Mononuclear cell (primary cell): ENCODE measurements around the gene SNHG17. TPM values are rescaled to one million over a fixed set of nuclear protein-coding genes. Genes with fewer than 3 reads are reported as not detected.
"Not testable (repeated sequence)": the region's sequence is repeated elsewhere in the genome, so short reads cannot be mapped to it uniquely, and the experiment has no call there.

ENCODE experiments used
- H3K27me3 ChIP-seq: 2 replicates; pipeline ENCODE4 v1.6.0; 2011; ENCODE audit warnings: low read length, control low read depth; ENCODE audit not compliant: insufficient read depth
- H3K4me1 ChIP-seq: 2 replicates; pipeline ENCODE4 v1.5.1; 2011; ENCODE audit warnings: mild to moderate bottlenecking, low read length, control low read depth; ENCODE audit not compliant: insufficient read depth
- H3K4me3 ChIP-seq: 2 replicates; pipeline ENCODE4 v1.5.1; 2011; ENCODE audit warnings: mild to moderate bottlenecking, low read length, moderate library complexity
- H3K9me3 ChIP-seq: 2 replicates; pipeline ENCODE4 v1.5.1; 2011; ENCODE audit warnings: low read depth, mild to moderate bottlenecking, control low read depth, low read length
- total RNA-seq: library from RNA; depleted of rRNA; stranded (reverse); fragments of >200 nt; gene quantifications from one replicate; pipeline ENCODE4 v1.2.3, GENCODE V29; 2012

The SNHG17 gene
- total RNA-seq, 1 donor: 18.6 TPM

DNA sequence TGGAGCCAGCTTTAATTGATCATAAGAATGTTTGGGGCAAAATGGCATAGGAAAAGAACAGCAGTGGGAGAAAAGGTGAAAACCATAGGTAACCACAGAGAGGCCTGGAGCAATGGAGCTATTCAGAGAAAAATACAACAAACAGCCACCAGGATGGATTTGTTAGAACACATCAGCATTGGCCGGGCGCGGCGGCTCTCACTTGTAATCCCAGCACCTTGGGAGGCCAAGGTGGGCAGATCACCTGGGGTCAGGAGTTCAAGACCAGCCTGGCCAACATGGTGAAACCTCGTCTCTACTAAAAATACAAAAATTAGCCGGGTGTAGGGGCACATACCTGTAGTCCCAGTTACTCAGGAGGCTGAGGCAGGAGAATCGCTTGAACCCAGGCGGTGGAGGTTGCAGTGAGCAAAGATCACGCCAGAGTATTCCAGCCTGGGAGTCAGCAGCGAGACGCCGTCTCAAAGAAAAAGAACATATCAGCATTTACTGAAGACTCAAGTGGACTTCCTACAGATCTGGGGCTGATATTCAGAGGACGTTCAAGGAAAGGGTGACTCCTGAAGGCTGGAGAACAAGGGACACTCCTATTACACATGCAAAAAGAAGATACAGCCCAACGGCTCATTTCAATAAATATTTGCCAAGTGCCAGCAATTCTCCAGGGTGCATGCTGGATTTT, 20.2 kb downstream of the SNHG17 start:
- no peaks in the 10 kb centered on the region for H3K9me3 ChIP-seq
- no peaks in the 10 kb centered on the region for H3K4me1 ChIP-seq
- no peak overlapping the region for H3K4me3 ChIP-seq
- no peaks in the 10 kb centered on the region for H3K27me3 ChIP-seq

GRCh38 chr20:38412877-38413577, 22.1 kb downstream of the SNHG17 start:
- Histone ChIP-seq H3K4me1 (no peaks in the 10 kb centered on the region), H3K27me3 (no peaks in the 10 kb centered on the region), H3K9me3 (no peaks in the 10 kb centered on the region), H3K4me3 (no peak overlapping the region)

DNA sequence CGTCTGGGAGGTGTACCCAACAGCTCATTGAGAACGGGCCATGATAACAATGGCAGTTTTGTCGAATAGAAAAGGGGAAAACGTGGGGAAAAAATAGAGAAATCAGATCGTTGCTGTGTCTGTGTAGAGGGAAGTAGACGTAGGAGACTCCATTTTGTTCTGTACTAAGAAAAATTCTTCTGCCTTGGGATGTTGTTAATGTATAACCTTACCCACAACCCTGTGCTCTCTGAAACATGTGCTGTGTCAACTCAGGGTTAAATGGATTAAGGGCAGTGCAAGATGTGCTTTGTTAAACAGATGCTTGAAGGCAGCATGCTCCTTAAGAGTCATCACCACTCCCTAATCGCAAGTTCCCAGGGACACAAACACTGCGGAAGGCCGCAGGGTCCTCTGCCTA, 27.3 kb downstream of the SNHG17 start:
- H3K27me3 ChIP-seq, H3K4me3 ChIP-seq, H3K9me3 ChIP-seq, H3K4me1 ChIP-seq: not testable (repeated sequence)

- Histone ChIP-seq H3K4me3 (no peak overlapping the region), H3K27me3 (no peaks in the 10 kb centered on the region), H3K4me1 (no peaks in the 10 kb centered on the region), H3K9me3 (no peaks in the 10 kb centered on the region)
Observed at GRCh38 chr20:38407321-38407720, 27.8 kb downstream of the SNHG17 start.

GRCh38 chr20:38406476-38406875, 28.7 kb downstream of the SNHG17 start:
- H3K9me3 ChIP-seq: no peaks in the 10 kb centered on the region
- H3K4me1 ChIP-seq: no peaks in the 10 kb centered on the region
- no peak overlapping the region for H3K4me3 ChIP-seq
- H3K27me3 ChIP-seq: no peaks in the 10 kb centered on the region

GRCh38 chr20:38405132-38405531, 30.0 kb downstream of the SNHG17 start:
- Histone ChIP-seq H3K9me3 (no peaks in the 10 kb centered on the region), H3K4me1 (no peaks in the 10 kb centered on the region), H3K4me3 (no peak overlapping the region), H3K27me3 (no peaks in the 10 kb centered on the region)

GRCh38 chr20:38404016-38404415, 31.1 kb downstream of the SNHG17 start:
- H3K4me1 ChIP-seq: no peaks in the 10 kb centered on the region
- no peaks in the 10 kb centered on the region for H3K27me3 ChIP-seq
- no peak overlapping the region for H3K4me3 ChIP-seq
- no peaks in the 10 kb centered on the region for H3K9me3 ChIP-seq

GRCh38 chr20:38402816-38403215, 32.3 kb downstream of the SNHG17 start:
- no peaks in the 10 kb centered on the region for H3K9me3 ChIP-seq
- no peak overlapping the region for H3K4me3 ChIP-seq
- no peaks in the 10 kb centered on the region for H3K27me3 ChIP-seq
- no peaks in the 10 kb centered on the region for H3K4me1 ChIP-seq

- Histone ChIP-seq H3K4me1 (no peaks in the 10 kb centered on the region), H3K27me3 (no peaks in the 10 kb centered on the region), H3K9me3 (no peaks in the 10 kb centered on the region), H3K4me3 (no peak overlapping the region)
Observed at GRCh38 chr20:38402089-38402488, 33.0 kb downstream of the SNHG17 start.

- not testable (repeated sequence) for H3K27me3 ChIP-seq, H3K9me3 ChIP-seq, H3K4me1 ChIP-seq, H3K4me3 ChIP-seq
Observed at GRCh38 chr20:38395751-38396395, 39.3 kb downstream of the SNHG17 start.

- Histone ChIP-seq H3K4me1 (peaks cover 8% of the 10 kb centered on the region), H3K4me3 (no peak overlapping the region), H3K9me3 (no peaks in the 10 kb centered on the region), H3K27me3 (no peaks in the 10 kb centered on the region)
Observed at GRCh38 chr20:38395165-38395564, 40.0 kb downstream of the SNHG17 start.

- Histone ChIP-seq H3K9me3 (no peaks in the 10 kb centered on the region), H3K4me3 (no peak overlapping the region)
Observed at GRCh38 chr20:38393259-38393658, 41.9 kb downstream of the SNHG17 start.

DNA sequence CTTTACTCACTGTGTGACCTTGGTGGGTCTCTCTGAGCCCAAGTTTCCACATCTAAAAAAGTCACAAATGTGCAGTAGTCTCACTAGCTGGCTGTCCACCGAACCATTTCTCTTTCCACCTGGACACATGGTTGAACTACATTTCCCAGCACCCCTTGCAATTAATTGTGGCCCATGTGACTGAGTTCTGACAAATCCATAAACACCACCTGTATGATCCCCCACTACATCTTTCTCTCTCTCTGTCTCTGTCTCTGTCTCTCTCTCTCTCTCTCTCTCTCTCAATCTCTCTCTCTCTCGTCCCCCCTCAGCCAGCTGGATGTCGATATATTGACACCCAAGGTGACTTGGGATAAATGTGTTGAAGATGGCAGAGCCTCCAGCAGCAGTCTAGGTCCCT, 42.8 kb downstream of the SNHG17 start:
- peaks cover 8% of the 10 kb centered on the region for H3K4me1 ChIP-seq
- H3K4me3 ChIP-seq: no peak overlapping the region
- H3K9me3 ChIP-seq: no peaks in the 10 kb centered on the region
- no peaks in the 10 kb centered on the region for H3K27me3 ChIP-seq

More at GRCh38 chr20:38393259-38393658, 41.9 kb downstream of the SNHG17 start:
- peaks cover 8% of the 10 kb centered on the region for H3K4me1 ChIP-seq
- H3K27me3 ChIP-seq: no peaks in the 10 kb centered on the region

- Histone ChIP-seq H3K9me3 (no peaks in the 10 kb centered on the region), H3K4me3 (no peak overlapping the region), H3K4me1 (no peaks in the 10 kb centered on the region), H3K27me3 (no peaks in the 10 kb centered on the region)
Observed at GRCh38 chr20:38387953-38388352, 47.2 kb downstream of the SNHG17 start.

GRCh38 chr20:38386851-38387250, 48.3 kb downstream of the SNHG17 start:
- H3K4me3 ChIP-seq: no peak overlapping the region
- no peaks in the 10 kb centered on the region for H3K27me3 ChIP-seq
- H3K4me1 ChIP-seq: no peaks in the 10 kb centered on the region
- H3K9me3 ChIP-seq: no peaks in the 10 kb centered on the region
